HG03575 (cell line): ENCODE data around the gene TBC1D1.
"Not testable (repeated sequence)": the region's sequence is repeated elsewhere in the genome, so short reads cannot be mapped to it uniquely, and the experiment has no call there.

Experiments used
- ATAC-seq: cut with Tn5 transposase; IDR thresholded peaks from one replicate; pipeline ENCODE4 v1.9.1; 2021; ENCODE audit not compliant: unreplicated experiment, insufficient number of reproducible peaks, low FRiP score; ENCODE audit errors: extremely low read depth

Gene TBC1D1

DNA sequence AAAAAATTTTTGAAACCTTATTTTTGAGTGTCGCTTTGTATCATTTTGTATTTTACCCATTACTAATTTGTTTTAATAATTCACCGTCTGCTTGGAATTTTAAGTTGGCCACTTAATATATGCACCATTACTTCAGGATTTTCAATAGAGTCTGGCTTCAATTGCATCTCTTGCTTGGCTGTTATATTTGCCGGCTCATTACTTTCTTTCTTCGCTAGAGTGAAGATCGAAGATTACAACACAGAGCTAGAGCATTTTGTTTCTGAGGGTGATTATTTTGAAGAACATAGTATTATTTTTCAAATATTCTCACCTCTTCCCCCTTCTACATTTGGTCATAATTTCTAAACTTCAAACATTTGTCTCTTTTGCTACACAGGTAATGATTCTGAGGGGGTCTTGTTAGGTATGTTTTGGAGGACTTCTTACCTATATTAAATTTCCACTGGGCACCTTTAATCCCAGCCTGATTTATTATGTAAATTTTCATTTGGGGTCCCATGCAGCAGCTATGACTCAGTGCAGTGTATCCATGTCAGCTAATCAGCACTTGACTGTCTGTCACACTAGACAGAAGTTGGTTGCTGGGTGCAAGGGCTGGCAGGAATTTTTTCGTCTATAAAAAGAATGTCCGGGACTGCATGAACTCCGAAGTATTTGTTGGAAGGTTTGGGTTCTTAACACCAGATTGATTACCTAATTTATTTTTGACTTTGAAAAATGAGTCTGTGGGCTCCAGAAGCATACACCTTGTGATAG, 18.6 kb downstream of the TBC1D1 start:
- ATAC-seq: no peak

DNA sequence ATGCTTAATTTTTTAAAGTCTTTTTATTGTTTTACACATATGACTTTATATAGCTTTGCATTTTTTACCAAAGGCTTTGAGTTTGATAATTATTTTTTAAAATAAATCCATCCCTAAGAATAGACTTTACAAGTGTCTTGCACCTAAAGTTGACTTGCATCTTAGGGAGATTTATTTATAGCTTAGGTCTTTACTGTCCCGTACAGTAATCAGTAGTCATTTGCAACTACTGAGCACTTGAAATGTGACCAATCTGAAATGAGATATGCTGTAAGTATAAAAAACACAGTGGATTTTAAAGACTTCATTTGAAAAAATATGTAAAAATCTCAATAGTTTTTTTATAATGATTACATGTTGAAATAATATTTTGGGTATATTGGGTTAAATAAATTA, 19.2 kb downstream of the TBC1D1 start:
- ATAC-seq: no peak

DNA sequence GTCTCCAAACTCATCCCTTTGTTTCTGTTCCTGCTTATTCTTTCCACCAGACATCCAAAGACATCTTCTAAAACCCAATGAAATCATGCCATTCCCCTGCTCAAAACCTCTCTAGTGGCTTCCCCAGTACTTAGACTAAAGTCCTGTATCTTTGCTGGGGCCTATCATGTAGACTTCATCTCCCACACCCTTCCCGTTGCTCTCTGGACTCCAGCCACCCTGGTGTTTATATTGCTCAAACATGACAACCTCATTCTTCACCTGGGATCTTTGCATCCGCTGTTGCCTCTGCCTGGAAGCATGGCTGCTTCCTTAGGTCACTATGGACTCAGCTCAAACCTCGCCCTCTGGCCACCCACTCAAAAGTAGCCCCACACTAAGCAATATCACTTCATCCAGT, 23.7 kb downstream of the TBC1D1 start:
- ATAC-seq: no peak

DNA sequence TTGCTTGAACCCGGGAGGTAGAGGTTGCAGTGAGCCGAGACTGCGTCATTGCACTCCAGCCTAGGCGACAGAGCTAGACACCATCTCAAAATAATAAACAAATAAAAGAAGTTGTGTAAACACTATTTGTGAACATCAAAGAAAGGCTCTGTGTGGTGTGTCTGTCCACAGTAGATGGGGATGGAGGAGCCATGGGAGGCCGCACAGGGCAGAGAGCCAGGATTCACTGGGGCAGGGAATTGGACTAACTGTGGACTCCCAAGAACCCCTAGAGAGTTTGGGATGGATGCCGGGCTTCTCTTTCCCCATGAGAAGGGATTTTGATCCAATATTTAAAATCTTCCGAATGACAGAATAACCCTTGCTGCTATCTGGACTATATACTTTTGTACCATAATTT, 26.5 kb downstream of the TBC1D1 start:
- no peak for ATAC-seq

DNA sequence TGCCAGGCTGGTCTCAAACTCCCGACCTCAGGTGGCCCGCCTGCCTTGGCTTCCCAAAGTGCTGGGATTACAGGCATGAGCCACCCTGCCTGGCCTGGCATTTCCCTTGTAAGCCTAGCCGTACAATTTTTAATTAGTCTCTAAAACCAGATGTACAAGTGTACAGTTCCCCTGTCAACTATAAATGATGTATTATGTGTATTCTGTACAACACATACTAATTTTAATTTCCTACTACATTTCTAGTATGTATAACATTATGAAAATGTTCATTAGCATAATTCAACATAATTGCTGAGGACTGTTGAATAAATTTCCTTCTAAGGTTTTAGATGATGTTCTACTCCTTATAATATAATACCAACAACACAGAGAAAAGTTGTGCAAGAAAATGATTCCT, 27.8 kb downstream of the TBC1D1 start:
- ATAC-seq: no peak

DNA sequence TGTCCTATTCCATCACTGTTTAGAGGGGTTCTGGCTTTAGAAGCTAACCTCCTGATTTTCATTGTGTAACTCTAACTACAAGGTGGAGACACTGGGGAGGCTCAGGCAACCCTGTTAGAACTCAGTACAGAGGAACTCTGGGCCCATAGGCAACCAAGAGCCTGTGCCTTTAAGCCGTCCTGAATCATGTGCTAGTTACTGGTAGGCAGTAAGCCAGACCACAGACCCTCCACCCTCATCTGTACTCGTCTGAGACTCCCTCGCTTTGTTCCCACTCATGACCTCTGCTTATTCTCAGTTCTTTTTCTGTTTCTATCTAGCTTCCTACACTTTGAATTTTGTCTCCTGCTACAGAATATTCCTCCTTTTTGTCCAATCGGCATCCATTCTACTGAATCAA, 31.4 kb downstream of the TBC1D1 start:
- ATAC-seq: no peak

DNA sequence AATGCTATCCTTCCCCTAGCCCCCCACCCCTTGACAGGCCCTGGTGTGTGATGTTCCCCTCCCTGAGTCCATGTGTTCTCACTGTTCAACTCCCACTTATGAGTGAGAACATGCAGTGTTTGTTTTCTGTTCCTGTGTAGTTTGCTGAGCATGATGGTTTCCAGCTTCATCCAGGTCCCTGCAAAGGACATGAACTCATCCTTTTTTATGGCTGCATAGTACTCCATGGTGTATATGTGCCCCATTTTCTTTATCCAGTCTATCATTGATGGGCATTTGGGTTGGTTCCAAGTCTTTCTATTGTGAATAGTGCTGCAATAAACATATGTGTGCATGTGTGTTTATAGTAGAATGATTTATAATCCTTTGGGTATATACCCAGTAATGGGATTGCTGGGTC, 32.2 kb downstream of the TBC1D1 start:
- ATAC-seq: not testable (repeated sequence)

DNA sequence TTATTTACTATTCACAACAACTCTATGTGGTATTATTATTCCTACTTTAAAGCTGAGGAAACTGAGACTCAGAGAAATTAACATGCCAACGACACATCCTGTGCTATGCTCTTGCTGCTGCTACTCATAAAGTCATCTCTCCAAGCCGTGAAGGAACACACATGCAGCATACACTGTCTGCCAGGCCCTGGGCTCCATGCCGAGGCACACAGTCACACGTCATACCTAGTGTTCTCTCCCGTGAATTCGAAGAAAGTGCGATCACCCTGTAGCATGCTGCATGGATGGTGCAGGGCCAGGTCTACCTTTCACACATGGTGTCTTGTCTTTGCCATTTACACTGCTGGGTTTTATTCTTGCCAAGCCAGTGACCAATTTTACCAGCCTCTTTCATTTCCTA, 34.1 kb downstream of the TBC1D1 start:
- no peak for ATAC-seq

DNA sequence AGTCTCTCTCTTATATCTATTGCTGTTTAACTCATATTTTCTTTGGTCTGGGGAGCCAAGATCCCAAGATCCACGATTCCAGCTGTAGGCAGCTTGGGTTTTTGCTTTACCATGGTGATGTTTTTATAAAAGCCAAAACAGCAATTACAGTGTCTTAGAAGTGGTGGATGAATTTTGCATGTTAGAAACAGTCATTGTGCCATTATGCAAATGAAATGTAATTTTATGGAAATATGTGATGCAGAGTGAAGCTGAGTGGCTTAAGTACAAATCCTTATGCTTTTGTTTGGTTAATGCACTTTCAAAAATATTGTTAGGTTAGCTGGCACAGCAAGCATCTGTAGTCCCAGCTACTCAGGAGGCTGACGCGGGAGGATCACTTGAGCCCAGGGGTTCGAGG, 36.5 kb downstream of the TBC1D1 start:
- ATAC-seq: no peak

DNA sequence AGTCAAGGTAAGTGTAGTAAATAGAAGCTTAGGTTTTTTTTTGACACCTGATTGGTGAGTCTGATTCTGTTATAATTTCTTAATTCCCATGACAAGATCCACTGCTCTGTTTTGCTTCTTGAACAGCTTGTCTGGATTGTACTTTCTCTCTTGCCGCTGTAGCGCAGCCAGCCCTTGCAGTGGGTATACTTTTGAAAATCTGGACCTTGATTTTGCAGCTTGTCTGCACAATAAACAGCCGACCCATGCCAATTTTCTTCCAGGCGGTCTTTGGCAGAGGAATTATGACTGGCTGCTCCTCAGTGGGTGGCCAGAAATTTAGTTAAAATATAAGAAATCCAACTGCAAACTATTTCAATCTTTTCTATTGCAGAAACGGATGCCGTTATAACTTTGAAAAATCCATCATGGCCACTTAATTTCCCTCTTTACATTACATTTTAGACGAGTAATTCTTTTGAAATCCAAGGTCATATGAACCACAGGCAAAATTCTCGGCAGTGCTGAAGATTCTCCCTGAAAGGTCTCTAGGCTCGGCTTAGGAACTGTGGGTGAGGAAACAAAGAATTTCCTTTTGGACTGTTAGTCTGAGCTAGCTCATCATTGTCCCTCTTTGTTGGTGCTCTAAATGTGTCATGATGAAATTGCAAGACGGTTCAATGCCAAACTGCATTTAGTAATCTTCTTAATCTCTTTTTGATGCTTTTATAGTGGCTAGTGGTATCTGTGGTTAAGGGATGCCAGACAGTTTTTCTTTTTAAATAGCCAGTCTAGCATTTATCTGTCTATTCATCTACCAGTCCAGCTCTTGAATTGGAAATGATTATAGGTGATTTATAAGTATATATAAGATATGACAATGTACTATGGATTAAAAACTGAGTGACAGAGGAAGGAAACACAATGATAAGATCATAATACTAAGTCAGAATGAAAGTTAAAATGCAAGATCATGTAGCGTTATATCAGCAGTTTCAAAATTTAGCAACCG, 37.8 kb downstream of the TBC1D1 start:
- ATAC-seq: no peak

DNA sequence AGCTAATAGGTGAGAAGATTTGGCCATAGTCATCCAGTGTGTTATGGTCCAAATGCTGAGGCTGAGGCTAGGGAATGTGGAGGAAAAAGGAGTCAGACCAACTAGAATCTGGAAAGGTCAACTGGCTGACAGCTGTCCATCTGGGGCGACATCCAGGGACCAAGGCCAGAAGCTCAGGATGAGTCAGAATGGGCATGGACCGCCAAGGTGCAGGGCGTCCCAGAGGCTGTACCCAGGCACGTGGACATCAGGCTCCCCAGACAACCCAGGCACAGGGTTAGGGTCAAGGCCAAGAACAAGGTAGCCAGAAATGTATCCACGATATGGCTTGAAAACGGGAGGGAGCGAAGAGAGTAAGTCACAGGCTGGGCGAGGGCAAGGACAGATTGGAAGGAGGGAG, 43.2 kb downstream of the TBC1D1 start:
- ATAC-seq: no peak

DNA sequence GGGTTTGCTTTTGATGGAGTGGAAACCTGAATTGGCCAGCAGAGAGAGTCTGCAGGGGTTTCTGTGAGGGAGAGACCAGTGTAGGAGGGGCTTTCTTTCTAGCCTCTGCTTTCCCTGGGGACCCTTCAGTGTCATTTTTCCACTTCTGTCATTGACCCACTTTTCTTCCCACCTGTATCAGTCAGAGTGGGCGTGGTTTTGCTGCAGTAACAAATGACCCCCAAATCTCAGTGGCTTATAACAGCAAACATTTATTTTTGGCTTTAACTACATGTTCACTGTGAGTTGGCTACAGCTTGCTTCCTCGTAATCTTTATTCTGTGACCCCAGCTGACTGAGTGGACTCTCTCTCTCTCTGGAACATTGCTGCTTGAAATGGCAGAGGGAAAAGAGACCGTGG, 43.7 kb downstream of the TBC1D1 start:
- no peak for ATAC-seq

DNA sequence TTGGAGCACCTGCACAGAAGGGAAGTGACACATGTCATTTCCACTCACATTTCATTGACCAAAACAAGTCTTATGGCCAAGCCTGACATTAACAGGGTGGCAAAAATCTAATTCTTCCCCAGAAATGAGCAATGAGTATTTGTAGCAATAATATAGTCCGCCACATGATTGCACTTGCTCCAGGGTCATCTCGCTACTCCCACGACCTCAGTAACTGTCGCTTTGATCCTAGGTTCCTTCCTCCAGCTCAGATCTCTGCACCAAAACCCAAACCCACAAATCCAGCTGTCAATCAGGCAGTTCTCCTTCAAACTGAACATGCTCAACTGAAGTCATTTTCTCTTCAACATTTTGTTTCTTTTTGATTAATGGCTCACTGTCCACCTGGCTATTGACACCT, 44.1 kb downstream of the TBC1D1 start:
- ATAC-seq: no peak

DNA sequence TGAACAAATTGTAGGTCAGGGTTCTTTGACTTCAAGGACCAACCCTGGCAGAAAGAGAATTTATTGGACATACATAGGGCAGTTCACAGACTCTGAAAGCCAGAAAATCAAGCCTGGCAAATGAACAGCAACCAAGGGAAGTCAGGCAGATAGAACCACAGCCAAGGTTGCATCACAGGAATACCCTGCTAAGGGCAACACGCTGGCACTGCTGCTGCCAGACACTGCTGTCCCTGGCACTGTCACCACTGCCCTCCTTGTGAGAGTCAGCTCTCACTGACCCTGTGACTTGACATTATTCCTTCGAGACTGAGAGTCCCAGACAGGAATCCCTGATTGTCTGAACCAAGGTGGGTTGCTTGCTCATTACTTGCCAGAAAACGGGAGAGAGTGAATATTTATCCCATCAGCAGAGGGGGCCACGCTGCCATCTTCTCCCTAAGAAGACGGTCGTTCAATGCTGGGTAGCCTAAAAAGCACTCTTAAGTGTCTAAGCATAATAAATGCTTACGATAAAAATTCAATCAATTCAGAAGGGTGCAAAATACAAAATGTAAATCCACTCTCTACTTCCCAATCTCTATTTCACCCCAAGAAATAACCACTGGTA, 46.1 kb downstream of the TBC1D1 start:
- ATAC-seq: no peak

DNA sequence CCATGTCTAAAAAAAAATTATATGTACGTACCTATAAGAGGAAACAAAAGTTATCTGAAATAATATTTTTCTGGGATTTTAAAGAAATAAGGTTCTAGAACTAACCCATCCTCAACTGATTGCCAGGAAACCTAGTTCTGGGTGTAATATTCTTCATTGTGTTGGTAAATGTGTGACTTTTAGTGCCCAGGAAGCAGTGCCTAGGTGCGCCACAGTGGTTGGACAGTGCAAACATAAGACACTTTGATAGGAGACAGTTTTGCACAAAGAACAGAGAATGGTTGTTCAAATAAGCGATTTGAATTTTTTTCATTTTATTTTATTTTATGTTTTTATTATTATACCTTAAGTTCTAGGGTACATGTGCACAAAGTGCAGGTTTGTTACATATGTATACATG, 47.3 kb downstream of the TBC1D1 start:
- no peak for ATAC-seq

DNA sequence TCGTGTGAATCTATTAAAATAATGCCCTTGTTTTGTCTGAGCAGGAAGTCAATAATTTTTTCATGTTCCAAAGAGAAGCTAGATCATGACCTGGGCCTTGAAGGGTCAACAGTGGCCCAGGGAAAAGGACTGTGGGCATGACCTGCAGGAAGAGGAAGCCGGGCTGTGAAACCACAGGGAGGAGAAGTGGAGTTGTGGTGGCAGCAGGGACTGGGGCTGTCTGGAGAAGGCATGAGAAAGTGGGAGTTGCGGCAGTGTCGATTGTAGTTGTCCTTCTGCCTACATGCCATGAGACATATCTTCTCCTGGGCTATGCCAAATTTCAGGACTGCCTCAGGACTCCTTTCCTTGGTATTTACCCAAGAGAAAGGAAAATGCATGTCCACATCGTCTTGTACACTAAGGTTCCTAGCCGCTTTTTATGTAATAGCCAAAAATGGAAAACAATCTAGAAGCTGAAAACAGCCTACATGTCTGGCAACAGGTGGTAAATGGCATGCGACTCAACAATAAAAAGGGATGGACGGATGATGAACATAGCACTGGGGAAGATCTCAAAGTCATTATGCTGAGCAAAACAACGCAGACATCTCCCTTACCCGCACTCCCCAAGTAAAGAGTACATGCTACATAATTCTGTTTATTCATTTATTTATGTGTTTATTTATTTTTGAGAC, 55.8 kb downstream of the TBC1D1 start:
- no peak for ATAC-seq

DNA sequence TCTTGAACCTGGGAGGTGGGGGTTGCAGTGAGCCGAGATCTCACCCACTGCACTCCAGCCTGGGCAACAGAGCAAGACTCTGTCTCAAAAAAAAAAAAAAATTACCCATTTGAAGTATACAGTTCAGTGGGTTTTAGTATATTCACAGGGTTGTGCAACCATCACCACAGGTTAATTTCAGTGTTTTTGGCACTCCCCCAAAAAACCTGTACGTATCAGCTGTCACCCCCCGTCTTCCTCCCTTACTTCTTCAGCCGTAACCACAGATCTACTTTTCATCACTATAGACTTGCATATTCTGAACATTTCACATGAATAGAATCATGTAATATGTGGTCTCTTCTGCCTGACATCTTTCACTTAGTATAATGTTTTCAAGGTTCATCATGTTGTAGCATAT, 57.7 kb downstream of the TBC1D1 start:
- ATAC-seq: no peak

DNA sequence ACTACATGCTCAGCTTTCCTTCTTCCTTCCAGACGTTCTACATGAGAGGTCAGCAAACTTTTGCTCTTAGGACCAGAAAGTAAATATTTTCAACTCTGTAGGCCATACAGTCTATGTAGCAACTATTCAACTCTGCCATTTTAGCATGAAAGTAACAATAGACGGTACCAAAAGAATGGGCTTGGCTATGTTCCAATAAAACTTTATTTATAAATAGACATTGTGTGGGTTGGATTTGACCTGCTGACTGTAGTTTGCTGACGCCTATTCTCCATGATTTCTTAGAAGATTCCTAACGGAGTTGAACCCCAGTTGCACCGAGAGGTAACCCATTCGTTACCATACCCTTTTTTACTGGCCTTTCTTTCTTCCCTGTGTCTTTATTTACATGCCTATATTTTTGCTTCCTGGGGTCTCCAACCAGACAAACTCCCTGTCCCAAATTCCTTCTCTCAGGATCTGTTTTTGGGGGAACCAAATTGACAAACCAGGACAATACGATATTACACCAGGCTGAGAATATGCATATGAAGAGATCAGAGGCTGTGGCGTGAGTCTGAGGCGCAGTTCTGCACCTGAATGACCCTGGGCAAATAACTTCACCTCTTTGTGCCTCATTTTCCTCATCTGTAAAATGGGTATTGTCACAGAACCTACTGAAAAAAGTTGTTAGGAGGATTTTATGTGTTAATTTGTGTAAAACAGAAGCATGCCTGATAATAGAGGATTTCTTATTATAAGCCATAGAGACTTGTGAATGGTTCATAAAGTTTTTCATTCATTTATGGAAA, 58.9 kb downstream of the TBC1D1 start:
- no peak for ATAC-seq
